Superior temporal gyrus (tissue), 1 donor: ENCODE results near the gene MCF2L2.
"Not testable (repeated sequence)": the region's sequence is repeated elsewhere in the genome, so short reads cannot be mapped to it uniquely, and the experiment has no call there.

Source experiments
- DNase-seq: peaks from one replicate; pipeline ENCODE4 v3.0.0-alpha.2; 2016; ENCODE audit errors: extremely low spot score

The MCF2L2 gene

GRCh38 chr3:183242431-183242830 is 186.0 kb downstream of the MCF2L2 start:
- no peak for DNase-seq

GRCh38 chr3:183239046-183239445 is 189.4 kb downstream of the MCF2L2 start:
- no peak for DNase-seq

- DNase-seq: no peak
Measured at GRCh38 chr3:183233966-183234365, 194.5 kb downstream of the MCF2L2 start.

GRCh38 chr3:183230826-183231225 is 197.6 kb downstream of the MCF2L2 start:
- DNase-seq: no peak

GRCh38 chr3:183230251-183230650 is 198.2 kb downstream of the MCF2L2 start:
- not testable (repeated sequence) for DNase-seq

- DNase-seq: no peak
Measured at GRCh38 chr3:183229178-183229577, 199.2 kb downstream of the MCF2L2 start.

GRCh38 chr3:183227586-183227985 is 200.8 kb downstream of the MCF2L2 start:
- no peak for DNase-seq

- no peak for DNase-seq
Measured at GRCh38 chr3:183226333-183226890, 202.0 kb downstream of the MCF2L2 start.

- DNase-seq: no peak
Measured at GRCh38 chr3:183224180-183224970, 204.0 kb downstream of the MCF2L2 start.

GRCh38 chr3:183222631-183223235 is 205.7 kb downstream of the MCF2L2 start:
- no peak for DNase-seq

GRCh38 chr3:183220828-183221227 is 207.6 kb downstream of the MCF2L2 start:
- DNase-seq: no peak

- no peak for DNase-seq
Measured at GRCh38 chr3:183218826-183219225, 209.6 kb downstream of the MCF2L2 start.

- no peak for DNase-seq
Measured at GRCh38 chr3:183217548-183218332, 210.7 kb downstream of the MCF2L2 start.

GRCh38 chr3:183215591-183216202 is 212.7 kb downstream of the MCF2L2 start:
- no peak for DNase-seq

GRCh38 chr3:183214277-183214612 is 214.2 kb downstream of the MCF2L2 start:
- no peak for DNase-seq

- no peak for DNase-seq
Measured at GRCh38 chr3:183213415-183214276, 214.8 kb downstream of the MCF2L2 start.

- DNase-seq: no peak
Measured at GRCh38 chr3:183212565-183212964, 215.9 kb downstream of the MCF2L2 start.

- no peak for DNase-seq
Measured at GRCh38 chr3:183212096-183212495, 216.3 kb downstream of the MCF2L2 start.

GRCh38 chr3:183211352-183211751 is 217.1 kb downstream of the MCF2L2 start:
- DNase-seq: no peak

GRCh38 chr3:183210862-183211341 is 217.5 kb downstream of the MCF2L2 start:
- no peak for DNase-seq

- DNase-seq: no peak
Measured at GRCh38 chr3:183210341-183210740, 218.1 kb downstream of the MCF2L2 start.
